Lung (tissue), 12 donors: ENCODE measurements around the gene ZNF860. TPM values are rescaled to one million over a fixed set of nuclear protein-coding genes. Genes with fewer than 3 reads are reported as not detected.

Experiments
- ATAC-seq: fragments of 200-7000 bp; cut with Tn5 transposase; one replicate; pipeline ENCODE4 v1.9.1; 2020; ENCODE audit warnings: moderate number of reproducible peaks; ENCODE audit not compliant: insufficient read depth, low FRiP score
- DNase-seq, 3 donors: peaks; one replicate each; pipeline ENCODE4 v3.0.0-alpha.2; 2013 to 2017
- H3K27ac ChIP-seq, 2 donors: one replicate each; pipeline ENCODE4 v1.5.1; 2013; ENCODE audit warnings: mild to moderate bottlenecking in 2 of 2, moderate library complexity in 2 of 2, control low read depth in 1 of 2, inconsistent platforms in 1 of 2, low read depth in 1 of 2, low read length in 1 of 2
- H3K27me3 ChIP-seq, 3 donors: one replicate each; pipeline ENCODE4 v1.5.1; 2013; ENCODE audit warnings: low read length in 2 of 3; ENCODE audit not compliant: control insufficient read depth in 3 of 3, insufficient read depth in 3 of 3
- H3K36me3 ChIP-seq, 4 donors: one replicate each; pipeline ENCODE4 v1.5.1; 2013; ENCODE audit warnings: low read length in 4 of 4, mild to moderate bottlenecking in 1 of 4, moderate library complexity in 1 of 4; ENCODE audit not compliant: control insufficient read depth in 4 of 4, insufficient read depth in 4 of 4
- H3K4me1 ChIP-seq, 5 donors: one replicate each; pipeline ENCODE4 v1.5.1; 2013; ENCODE audit warnings: low read length in 5 of 5, mild to moderate bottlenecking in 2 of 5, moderate library complexity in 1 of 5; ENCODE audit not compliant: control insufficient read depth in 5 of 5, insufficient read depth in 5 of 5
- H3K4me3 ChIP-seq: one replicate; pipeline ENCODE4 v1.5.1; 2013; ENCODE audit warnings: mild to moderate bottlenecking, control low read depth, moderate library complexity
- H3K9ac ChIP-seq, 2 donors: one replicate each; pipeline ENCODE4 v1.5.1; 2013; ENCODE audit warnings: low read length in 2 of 2, control low read depth in 1 of 2; ENCODE audit not compliant: insufficient read depth in 1 of 2
- H3K9me3 ChIP-seq, 4 donors: one replicate each; pipeline ENCODE4 v1.5.1; 2013; ENCODE audit warnings: low read length in 3 of 4, mild to moderate bottlenecking in 1 of 4, moderate library complexity in 1 of 4; ENCODE audit not compliant: control insufficient read depth in 4 of 4, insufficient read depth in 3 of 4
- CTCF ChIP-seq: IDR thresholded peaks from 2 replicates; pipeline ENCODE4 v1.5.1; 2012; ENCODE audit warnings: mild to moderate bottlenecking; ENCODE audit errors: control extremely low read depth, extremely low read depth
- WGBS, 2 donors: extraction: QIAGEN DNeasy Blood & Tissue Kit; methylation state at CpG; one replicate each; pipeline ENCODE4 v1.1.7; 2013; 5-methylcytosine and 5-hydroxymethylcytosine counted together
- polyA plus RNA-seq, 2 donors: library from polyadenylated mRNA; stranded (reverse); fragments of 200-250 nt; gene quantifications; one replicate each; pipeline ENCODE4 v1.2.1, GENCODE V29; 2013
- total RNA-seq, 2 donors: library from RNA; depleted of rRNA in 1 of 2; stranded (reverse); fragments of >200 nt in 1 of 2; gene quantifications; one replicate each; pipeline ENCODE4 v1.2.1, GENCODE V29; 2014 to 2021
- donor health status: control.
- donor health status: control.
- donor health status: Bipolar disorder and iron deficiency.
- donor health status: healthy.
- donor health status: DM: yes; HTN: yes; CAD: no.

Gene ZNF860
- total and polyA plus RNA-seq, 4 donors, result 0.35 to 2.6 (median 1.4) TPM

GRCh38 chr3:31934866-31935265 lies 46.7 kb upstream of the ZNF860 start:
- Histone ChIP-seq H3K27ac (no peak overlapping the region), H3K4me1 (peaks cover 0 to 7% (median 0%) of the 10 kb centered on the region in 5 donors), H3K9me3 (no peaks in the 10 kb centered on the region), H3K9ac (no peak overlapping the region), H3K4me3 (no peak overlapping the region), H3K36me3 (no peaks in the 10 kb centered on the region), H3K27me3 (no peaks in the 10 kb centered on the region)
- peak in 2 of 3 donors; percentile 47 to 71 for DNase-seq
- no peak for TF ChIP-seq CTCF
- WGBS, 2 donors, result 34 to 35% methylated on average over 3 of the region's 3 CpGs
- peak; percentile 38 for ATAC-seq

GRCh38 chr3:31936420-31937060 lies 45.0 kb upstream of the ZNF860 start:
- Histone ChIP-seq H3K27ac (no peak overlapping the region), H3K36me3 (no peaks in the 10 kb centered on the region), H3K27me3 (no peaks in the 10 kb centered on the region), H3K4me1 (peaks cover 0 to 11% (median 0%) of the 10 kb centered on the region in 5 donors), H3K9me3 (no peaks in the 10 kb centered on the region), H3K9ac (no peak overlapping the region), H3K4me3 (no peak overlapping the region)
- 23 to 67% methylated on average over 1 of the region's 1 CpG for WGBS, 2 donors
- DNase-seq (peak in 1 of 3 donors; percentile 32), ATAC-seq (no peak)
- TF ChIP-seq CTCF, result no peak

GRCh38 chr3:31937225-31937624 lies 44.3 kb upstream of the ZNF860 start:
- Histone ChIP-seq H3K27me3 (no peaks in the 10 kb centered on the region), H3K36me3 (no peaks in the 10 kb centered on the region), H3K9ac (no peak overlapping the region), H3K9me3 (no peaks in the 10 kb centered on the region), H3K4me1 (peaks cover 0 to 11% (median 0%) of the 10 kb centered on the region in 5 donors), H3K27ac (no peak overlapping the region), H3K4me3 (no peak overlapping the region)
- DNase-seq, result no peak
- WGBS, 2 donors, result 92 to 96% methylated on average over 4 of the region's 4 CpGs
- no peak for TF ChIP-seq CTCF
- ATAC-seq, result no peak

GRCh38 chr3:31942446-31942845 lies 39.1 kb upstream of the ZNF860 start:
- no peak overlapping the region for H3K4me3 ChIP-seq
- H3K4me1 ChIP-seq, result peaks cover 0 to 12% (median 8%) of the 10 kb centered on the region in 5 donors
- DNase-seq (no peak), ATAC-seq (no peak)
- H3K36me3 ChIP-seq, result no peaks in the 10 kb centered on the region
- H3K27ac ChIP-seq, result no peak overlapping the region
- no peaks in the 10 kb centered on the region for H3K9me3 ChIP-seq
- no peak overlapping the region for H3K9ac ChIP-seq
- no peak for TF ChIP-seq CTCF
- no peaks in the 10 kb centered on the region for H3K27me3 ChIP-seq
- WGBS, 2 donors, result 87 to 97% methylated on average over 2 of the region's 2 CpGs
